GM12801 (cell line): ENCODE measurements around the gene NBEAL2.

Source experiments
- TF ChIP-seq, protein P1 (sequence below): IDR thresholded peaks from one replicate; pipeline ENCODE4 v1.5.1; 2011; ENCODE audit warnings: control low read depth; ENCODE audit not compliant: insufficient read length; ENCODE audit errors: extremely low read depth

The NBEAL2 gene

DNA sequence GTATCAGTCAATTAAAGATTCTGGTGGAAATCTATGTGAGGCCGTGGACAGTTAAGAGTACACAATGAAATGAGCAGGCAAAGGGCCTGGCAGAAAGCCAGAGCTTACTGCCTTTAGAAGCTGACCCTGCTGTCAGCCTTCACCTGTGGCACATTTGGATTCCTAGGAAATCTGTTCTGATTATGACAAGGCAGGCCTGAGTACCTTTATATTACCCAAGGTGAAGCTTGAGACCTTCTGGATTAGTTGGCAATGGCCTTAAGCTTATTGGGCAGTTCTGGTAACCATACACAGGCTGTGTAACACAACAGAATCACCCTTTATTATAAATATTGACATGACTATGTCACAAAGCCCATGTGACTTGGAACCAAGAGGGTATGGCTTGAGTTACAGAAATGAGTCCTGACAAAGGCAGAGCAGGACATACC lies 43.2 kb downstream of the NBEAL2 start:
- TF ChIP-seq, protein P1, sequence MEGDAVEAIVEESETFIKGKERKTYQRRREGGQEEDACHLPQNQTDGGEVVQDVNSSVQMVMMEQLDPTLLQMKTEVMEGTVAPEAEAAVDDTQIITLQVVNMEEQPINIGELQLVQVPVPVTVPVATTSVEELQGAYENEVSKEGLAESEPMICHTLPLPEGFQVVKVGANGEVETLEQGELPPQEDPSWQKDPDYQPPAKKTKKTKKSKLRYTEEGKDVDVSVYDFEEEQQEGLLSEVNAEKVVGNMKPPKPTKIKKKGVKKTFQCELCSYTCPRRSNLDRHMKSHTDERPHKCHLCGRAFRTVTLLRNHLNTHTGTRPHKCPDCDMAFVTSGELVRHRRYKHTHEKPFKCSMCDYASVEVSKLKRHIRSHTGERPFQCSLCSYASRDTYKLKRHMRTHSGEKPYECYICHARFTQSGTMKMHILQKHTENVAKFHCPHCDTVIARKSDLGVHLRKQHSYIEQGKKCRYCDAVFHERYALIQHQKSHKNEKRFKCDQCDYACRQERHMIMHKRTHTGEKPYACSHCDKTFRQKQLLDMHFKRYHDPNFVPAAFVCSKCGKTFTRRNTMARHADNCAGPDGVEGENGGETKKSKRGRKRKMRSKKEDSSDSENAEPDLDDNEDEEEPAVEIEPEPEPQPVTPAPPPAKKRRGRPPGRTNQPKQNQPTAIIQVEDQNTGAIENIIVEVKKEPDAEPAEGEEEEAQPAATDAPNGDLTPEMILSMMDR = no peak

DNA sequence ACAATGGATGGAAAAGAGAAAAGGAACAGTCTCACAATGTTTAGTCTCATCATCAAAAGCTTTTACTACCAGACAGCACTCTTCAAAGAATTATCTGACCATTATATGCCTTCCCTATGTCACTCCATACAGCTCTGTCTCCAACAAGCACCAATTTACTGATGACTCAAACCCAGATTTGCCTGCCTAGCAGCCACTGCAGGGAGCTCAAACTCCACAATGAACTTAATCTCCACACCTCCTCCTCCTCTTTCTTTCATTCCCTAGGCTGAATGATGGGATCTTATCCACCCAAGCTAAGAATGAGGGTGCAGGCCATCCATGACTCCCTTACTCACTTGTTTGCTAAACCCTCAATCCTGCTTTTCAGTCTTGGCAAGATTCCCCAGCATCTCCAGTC lies 45.5 kb downstream of the NBEAL2 start:
- TF ChIP-seq, protein P1 = no peak

DNA sequence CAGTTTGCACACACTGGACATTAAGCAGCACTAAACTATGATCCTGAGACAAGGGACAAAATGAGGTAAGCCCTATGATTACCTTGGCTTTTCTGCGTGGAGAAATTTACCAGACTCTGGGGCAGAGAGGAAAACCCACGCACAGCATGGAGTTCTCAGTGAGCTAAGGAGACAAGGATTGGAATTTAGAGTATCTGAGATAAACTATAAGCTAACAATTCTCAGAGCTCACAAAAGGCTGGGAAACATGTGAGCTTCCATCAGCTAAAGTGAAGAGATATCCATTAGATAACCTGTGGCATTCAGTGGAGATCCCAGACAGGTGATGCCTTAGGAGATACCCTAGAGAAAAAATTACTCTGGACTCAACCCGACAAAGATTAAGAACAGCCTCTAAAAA lies 48.7 kb downstream of the NBEAL2 start:
- TF ChIP-seq, protein P1 = no peak

DNA sequence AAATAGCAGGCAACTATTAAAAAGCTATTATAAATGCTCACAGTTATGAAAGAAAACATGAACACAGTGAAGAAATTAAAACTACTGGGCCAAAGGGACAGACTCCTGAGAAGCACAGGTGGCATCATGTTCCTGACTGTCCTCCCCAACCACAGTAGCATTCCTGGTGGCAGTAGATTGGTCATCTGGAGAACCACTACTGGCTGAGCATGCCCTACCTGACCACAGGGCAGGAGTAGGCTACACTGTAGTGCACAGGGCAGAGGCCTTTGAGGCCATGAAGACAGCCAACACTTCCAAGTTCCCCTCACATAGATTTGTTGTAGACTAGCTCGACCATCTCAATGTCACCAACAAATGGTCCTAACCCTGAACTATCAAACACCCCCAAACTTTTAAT lies 49.2 kb downstream of the NBEAL2 start:
- TF ChIP-seq, protein P1 = no peak

DNA sequence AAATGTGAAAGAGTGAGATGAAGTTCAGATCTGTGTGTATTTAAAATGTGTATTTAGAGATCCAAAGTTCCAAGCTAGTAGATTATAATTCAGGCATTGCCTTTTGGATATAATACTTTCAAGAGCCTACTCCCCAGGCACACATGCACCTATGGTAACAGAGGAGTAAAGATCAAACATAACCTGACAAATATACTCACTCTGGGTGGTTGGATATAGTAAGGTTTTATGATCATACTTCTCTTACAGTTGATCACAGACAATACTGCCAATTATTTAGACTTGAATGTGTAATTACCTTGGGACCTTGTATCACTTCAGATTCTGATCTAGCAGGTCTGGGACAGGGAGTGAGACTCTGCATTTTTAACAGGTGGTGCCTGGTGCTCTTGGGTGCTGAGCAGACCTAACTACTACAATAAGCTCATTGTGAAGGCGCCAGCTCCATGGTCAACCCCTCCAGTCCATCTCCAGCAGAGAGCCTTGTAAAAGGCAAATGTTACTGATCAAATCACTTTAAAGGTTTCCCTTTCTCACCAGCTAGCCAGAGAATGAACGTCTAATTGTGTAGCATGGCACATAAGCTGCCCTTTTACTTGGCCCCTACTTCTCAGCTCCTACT lies 55.5 kb downstream of the NBEAL2 start:
- TF ChIP-seq, protein P1 = no peak

DNA sequence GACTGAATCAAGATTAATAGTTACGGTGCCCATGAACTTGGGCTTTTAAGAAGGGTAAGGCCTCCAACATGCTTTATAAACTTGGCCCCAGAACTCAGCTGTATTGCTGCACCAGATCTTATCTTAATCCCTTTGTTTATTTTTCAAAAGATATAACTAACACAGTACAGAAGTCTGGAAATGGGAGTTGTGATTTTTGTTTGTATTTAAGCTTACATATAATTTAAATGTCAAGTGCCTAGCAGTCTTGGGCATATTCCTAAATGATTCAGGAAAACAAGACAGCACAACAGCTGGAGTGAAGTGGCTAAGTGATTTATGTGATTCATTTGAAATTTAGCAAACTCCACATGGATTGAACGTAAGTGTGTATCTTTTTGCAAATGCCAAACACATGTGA lies 56.2 kb downstream of the NBEAL2 start:
- TF ChIP-seq, protein P1 = no peak

DNA sequence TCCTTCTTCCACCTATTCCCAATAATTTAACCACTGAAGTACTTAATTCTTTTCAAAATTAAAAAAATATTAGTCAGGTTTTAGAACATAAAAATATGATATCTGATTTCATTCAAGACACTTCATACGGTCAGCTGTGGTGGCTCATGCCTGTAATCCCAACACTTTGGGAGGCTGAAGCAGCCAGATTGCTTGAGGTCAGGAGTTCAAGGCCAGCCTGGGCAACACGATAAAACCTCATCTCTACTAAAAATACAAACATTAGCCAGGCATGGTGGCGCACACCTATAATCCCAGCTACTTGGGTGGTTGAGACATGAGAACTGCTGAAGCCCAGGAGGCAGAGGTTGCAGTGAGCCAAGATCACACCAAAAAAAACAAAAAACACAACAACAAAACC lies 56.7 kb downstream of the NBEAL2 start:
- TF ChIP-seq, protein P1 = no peak
